A549 (cell line): ENCODE measurements around the gene NXPE4.

Experiments used
- BHLHE40 ChIP-seq: IDR thresholded peaks from 2 replicates; pipeline ENCODE4 v1.6.1; 2012; ENCODE audit warnings: low read depth, low read length, inconsistent platforms
- CHD2 ChIP-seq: fragments of 150-350 bp; IDR thresholded peaks from 2 replicates; pipeline ENCODE4 v1.6.1; 2014; ENCODE audit warnings: low read length; ENCODE audit not compliant: partially characterized antibody
- KDM1A ChIP-seq: fragments of 200-600 bp; sonication (generic); IDR thresholded peaks from 2 replicates; pipeline ENCODE4 v1.6.1; 2016; ENCODE audit warnings: low read depth, mild to moderate bottlenecking
- NR3C1 ChIP-seq: fragments of >200 bp; sonication (Bioruptor Twin); formaldehyde crosslinking; IDR thresholded peaks from 3 replicates; pipeline ENCODE4 v1.6.1; 2017
- RAD21 ChIP-seq, 2 experiments: fragments of >200 bp in 1 of 2; sonication (Bioruptor Twin) in 1 of 2; formaldehyde crosslinking in 1 of 2; IDR thresholded peaks in 1 of 2; conservative IDR thresholded peaks in 1 of 2; 2 replicates in 1 of 2; 3 replicates in 1 of 2; pipeline ENCODE4 v1.6.1; 2012 to 2018; ENCODE audit warnings: inconsistent platforms in 1 of 2
- RNF2 ChIP-seq: fragments of 200-600 bp; sonication (generic); IDR thresholded peaks from 2 replicates; pipeline ENCODE4 v1.6.1; 2016; ENCODE audit warnings: low read depth, mild to moderate bottlenecking, antibody characterized with exemption, moderate library complexity, borderline replicate concordance
- TF ChIP-seq, protein P1 (sequence below): IDR thresholded peaks from 2 replicates; pipeline ENCODE4 v1.6.1; 2012; ENCODE audit warnings: low read depth, borderline replicate concordance
- TF ChIP-seq, protein P2 (sequence below): fragments of 450-650 bp; IDR thresholded peaks from 2 replicates; pipeline ENCODE4 v1.6.1; 2014; ENCODE audit warnings: antibody characterized with exemption
- TF ChIP-seq, protein P3 (sequence below): fragments of >200 bp; sonication (Bioruptor Twin); formaldehyde crosslinking; IDR thresholded peaks from 3 replicates; pipeline ENCODE4 v1.5.1; 2016
- TF ChIP-seq, protein P4 (sequence below): fragments of 250-450 bp; sonication (Bioruptor Pico); IDR thresholded peaks from 2 replicates; pipeline ENCODE4 v1.5.0; 2021; ENCODE audit warnings: mild to moderate bottlenecking, moderate library complexity, borderline replicate concordance
- TF ChIP-seq, protein P5 (sequence below): IDR thresholded peaks from 2 replicates; pipeline ENCODE4 v1.6.1; 2012
- TF ChIP-seq, protein P6 (sequence below): IDR thresholded peaks from 2 replicates; pipeline ENCODE4 v1.6.1; 2012

DNA sequence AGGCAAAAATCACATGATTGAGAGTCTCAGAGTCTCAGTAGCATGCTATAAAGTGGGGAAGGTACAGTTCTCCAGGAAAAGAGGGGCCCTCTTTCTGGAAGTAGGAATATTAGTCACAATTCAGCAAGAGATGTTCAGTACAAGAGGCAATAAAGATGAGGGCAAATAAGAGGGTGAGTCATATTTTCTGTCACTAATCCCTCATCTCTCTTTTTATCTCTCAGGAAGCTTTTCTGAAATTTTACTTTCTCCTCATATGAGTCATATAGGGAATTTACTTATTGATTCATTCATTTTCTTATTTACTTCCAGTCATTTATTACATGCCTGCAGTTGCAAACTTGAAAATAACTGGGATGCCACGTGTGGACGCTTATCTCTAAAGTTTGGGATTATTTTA, 32.5 kb downstream of the NXPE4 start:
- TF ChIP-seq, protein P1, sequence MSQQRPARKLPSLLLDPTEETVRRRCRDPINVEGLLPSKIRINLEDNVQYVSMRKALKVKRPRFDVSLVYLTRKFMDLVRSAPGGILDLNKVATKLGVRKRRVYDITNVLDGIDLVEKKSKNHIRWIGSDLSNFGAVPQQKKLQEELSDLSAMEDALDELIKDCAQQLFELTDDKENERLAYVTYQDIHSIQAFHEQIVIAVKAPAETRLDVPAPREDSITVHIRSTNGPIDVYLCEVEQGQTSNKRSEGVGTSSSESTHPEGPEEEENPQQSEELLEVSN: no peak
- no peak for TF ChIP-seq KDM1A
- TF ChIP-seq, protein P2, sequence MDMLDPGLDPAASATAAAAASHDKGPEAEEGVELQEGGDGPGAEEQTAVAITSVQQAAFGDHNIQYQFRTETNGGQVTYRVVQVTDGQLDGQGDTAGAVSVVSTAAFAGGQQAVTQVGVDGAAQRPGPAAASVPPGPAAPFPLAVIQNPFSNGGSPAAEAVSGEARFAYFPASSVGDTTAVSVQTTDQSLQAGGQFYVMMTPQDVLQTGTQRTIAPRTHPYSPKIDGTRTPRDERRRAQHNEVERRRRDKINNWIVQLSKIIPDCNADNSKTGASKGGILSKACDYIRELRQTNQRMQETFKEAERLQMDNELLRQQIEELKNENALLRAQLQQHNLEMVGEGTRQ: no peak
- TF ChIP-seq, protein P3, sequence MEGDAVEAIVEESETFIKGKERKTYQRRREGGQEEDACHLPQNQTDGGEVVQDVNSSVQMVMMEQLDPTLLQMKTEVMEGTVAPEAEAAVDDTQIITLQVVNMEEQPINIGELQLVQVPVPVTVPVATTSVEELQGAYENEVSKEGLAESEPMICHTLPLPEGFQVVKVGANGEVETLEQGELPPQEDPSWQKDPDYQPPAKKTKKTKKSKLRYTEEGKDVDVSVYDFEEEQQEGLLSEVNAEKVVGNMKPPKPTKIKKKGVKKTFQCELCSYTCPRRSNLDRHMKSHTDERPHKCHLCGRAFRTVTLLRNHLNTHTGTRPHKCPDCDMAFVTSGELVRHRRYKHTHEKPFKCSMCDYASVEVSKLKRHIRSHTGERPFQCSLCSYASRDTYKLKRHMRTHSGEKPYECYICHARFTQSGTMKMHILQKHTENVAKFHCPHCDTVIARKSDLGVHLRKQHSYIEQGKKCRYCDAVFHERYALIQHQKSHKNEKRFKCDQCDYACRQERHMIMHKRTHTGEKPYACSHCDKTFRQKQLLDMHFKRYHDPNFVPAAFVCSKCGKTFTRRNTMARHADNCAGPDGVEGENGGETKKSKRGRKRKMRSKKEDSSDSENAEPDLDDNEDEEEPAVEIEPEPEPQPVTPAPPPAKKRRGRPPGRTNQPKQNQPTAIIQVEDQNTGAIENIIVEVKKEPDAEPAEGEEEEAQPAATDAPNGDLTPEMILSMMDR: no peak
- TF ChIP-seq BHLHE40: no peak
- TF ChIP-seq, protein P4, sequence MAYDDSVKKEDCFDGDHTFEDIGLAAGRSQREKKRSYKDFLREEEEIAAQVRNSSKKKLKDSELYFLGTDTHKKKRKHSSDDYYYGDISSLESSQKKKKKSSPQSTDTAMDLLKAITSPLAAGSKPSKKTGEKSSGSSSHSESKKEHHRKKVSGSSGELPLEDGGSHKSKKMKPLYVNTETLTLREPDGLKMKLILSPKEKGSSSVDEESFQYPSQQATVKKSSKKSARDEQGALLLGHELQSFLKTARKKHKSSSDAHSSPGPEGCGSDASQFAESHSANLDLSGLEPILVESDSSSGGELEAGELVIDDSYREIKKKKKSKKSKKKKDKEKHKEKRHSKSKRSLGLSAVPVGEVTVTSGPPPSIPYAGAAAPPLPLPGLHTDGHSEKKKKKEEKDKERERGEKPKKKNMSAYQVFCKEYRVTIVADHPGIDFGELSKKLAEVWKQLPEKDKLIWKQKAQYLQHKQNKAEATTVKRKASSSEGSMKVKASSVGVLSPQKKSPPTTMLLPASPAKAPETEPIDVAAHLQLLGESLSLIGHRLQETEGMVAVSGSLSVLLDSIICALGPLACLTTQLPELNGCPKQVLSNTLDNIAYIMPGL: no peak
- TF ChIP-seq NR3C1: no peak
- TF ChIP-seq RNF2: no peak
- TF ChIP-seq, protein P5, sequence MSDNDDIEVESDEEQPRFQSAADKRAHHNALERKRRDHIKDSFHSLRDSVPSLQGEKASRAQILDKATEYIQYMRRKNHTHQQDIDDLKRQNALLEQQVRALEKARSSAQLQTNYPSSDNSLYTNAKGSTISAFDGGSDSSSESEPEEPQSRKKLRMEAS: no peak
- TF ChIP-seq CHD2: no peak
- TF ChIP-seq RAD21 (conservative IDR thresholded peaks at IDR 0.05 in 1 of 2, IDR thresholded peaks at IDR 0.05 in 1 of 2): no peak
- TF ChIP-seq, protein P6, sequence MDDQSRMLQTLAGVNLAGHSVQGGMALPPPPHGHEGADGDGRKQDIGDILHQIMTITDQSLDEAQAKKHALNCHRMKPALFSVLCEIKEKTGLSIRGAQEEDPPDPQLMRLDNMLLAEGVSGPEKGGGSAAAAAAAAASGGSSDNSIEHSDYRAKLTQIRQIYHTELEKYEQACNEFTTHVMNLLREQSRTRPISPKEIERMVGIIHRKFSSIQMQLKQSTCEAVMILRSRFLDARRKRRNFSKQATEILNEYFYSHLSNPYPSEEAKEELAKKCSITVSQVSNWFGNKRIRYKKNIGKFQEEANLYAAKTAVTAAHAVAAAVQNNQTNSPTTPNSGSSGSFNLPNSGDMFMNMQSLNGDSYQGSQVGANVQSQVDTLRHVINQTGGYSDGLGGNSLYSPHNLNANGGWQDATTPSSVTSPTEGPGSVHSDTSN: no peak
